Lower lobe of right lung (tissue), 2 donors: ENCODE results near the gene PAK4. TPM values are rescaled to one million over a fixed set of nuclear protein-coding genes. Genes with fewer than 3 reads are reported as not detected.

Source experiments
- ATAC-seq, 2 donors: fragments of 200-7000 bp; cut with Tn5 transposase; one replicate each; pipeline ENCODE4 v1.9.1; 2020 to 2022; ENCODE audit warnings: mild to moderate bottlenecking in 2 of 2, moderate library complexity in 2 of 2
- DNase-seq: peaks from one replicate; pipeline ENCODE4 v3.0.0-alpha.2; 2020
- H3K27ac ChIP-seq: fragments of 200-600 bp; one replicate; pipeline ENCODE4 v1.8.0; 2022
- H3K27me3 ChIP-seq: fragments of 200-600 bp; one replicate; pipeline ENCODE4 v1.8.0; 2022; ENCODE audit warnings: low read depth
- H3K36me3 ChIP-seq: fragments of 200-600 bp; one replicate; pipeline ENCODE4 v1.8.0; 2022; ENCODE audit warnings: mild to moderate bottlenecking
- H3K4me1 ChIP-seq: fragments of 200-600 bp; one replicate; pipeline ENCODE4 v1.8.0; 2022
- H3K4me3 ChIP-seq: fragments of 200-600 bp; one replicate; pipeline ENCODE4 v1.8.0; 2022; ENCODE audit warnings: mild to moderate bottlenecking
- H3K9me3 ChIP-seq: fragments of 200-600 bp; one replicate; pipeline ENCODE4 v1.8.0; 2022
- intact Hi-C: fragments of 100-400 bp; cut with DNase I; formaldehyde crosslinking; loops from one replicate; pipeline ENCODE4 v1.11.0; 2022
- total RNA-seq: library from RNA; stranded (reverse); fragmentation: NEBNext Ultra II Directional; extraction: Animal tissue kit (Norgen Biotek cat#: 25700); gene quantifications from one replicate; pipeline ENCODE4 v1.2.1, GENCODE V29; 2021
- TF ChIP-seq, protein P1 (sequence below): fragments of 200-600 bp; IDR thresholded peaks from one replicate; pipeline ENCODE4 v1.8.0; 2022; ENCODE audit warnings: antibody characterized with exemption, mild to moderate bottlenecking
- donor health status: DM: no; HTN: yes; CAD: no; lungs with severe emphysema.

The PAK4 gene
- total RNA-seq, 1 donor from 2014 or later: 73.0 TPM

- ATAC-seq (no peak), DNase-seq (no peak)
- Histone ChIP-seq H3K27ac (no peak overlapping the region), H3K36me3 (no peaks in the 10 kb centered on the region), H3K27me3 (peaks cover 37% of the 10 kb centered on the region), H3K4me1 (peaks cover 7% of the 10 kb centered on the region), H3K4me3 (no peak overlapping the region), H3K9me3 (no peaks in the 10 kb centered on the region)
- intact Hi-C loops: no loop called here
- TF ChIP-seq, protein P1, sequence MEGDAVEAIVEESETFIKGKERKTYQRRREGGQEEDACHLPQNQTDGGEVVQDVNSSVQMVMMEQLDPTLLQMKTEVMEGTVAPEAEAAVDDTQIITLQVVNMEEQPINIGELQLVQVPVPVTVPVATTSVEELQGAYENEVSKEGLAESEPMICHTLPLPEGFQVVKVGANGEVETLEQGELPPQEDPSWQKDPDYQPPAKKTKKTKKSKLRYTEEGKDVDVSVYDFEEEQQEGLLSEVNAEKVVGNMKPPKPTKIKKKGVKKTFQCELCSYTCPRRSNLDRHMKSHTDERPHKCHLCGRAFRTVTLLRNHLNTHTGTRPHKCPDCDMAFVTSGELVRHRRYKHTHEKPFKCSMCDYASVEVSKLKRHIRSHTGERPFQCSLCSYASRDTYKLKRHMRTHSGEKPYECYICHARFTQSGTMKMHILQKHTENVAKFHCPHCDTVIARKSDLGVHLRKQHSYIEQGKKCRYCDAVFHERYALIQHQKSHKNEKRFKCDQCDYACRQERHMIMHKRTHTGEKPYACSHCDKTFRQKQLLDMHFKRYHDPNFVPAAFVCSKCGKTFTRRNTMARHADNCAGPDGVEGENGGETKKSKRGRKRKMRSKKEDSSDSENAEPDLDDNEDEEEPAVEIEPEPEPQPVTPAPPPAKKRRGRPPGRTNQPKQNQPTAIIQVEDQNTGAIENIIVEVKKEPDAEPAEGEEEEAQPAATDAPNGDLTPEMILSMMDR: no peak
Observed at GRCh38 chr19:39192846-39193245, 67.3 kb downstream of the PAK4 start.

DNA sequence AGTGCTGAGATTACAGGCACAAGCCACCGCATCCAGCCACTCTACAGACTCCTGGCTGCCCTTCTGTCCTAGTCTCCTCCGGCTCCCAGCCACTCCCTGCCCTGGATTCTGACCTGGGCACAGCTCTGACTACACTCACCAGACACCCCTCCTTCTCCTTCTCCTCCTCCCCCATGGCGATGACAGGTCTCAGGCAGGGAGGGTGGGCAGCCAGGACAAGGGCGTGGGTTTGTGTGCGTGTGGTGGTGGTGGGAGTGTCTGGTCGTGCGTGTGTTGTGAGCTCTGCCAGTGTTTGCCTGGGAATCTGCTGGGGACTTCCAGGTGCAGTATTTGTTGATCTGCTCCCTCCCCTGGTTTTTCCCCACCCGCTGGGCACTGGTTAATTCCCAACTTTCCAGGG, 68.2 kb downstream of the PAK4 start:
- intact Hi-C loops: no loop called here
- H3K27ac ChIP-seq: no peak overlapping the region
- H3K9me3 ChIP-seq: no peaks in the 10 kb centered on the region
- TF ChIP-seq, protein P1: no peak
- peaks cover 7% of the 10 kb centered on the region for H3K4me1 ChIP-seq
- no peak overlapping the region for H3K4me3 ChIP-seq
- peaks cover 40% of the 10 kb centered on the region for H3K27me3 ChIP-seq
- ATAC-seq: peak; percentile 64 to 73
- no peak for DNase-seq
- no peaks in the 10 kb centered on the region for H3K36me3 ChIP-seq

- intact Hi-C loops: no loop called here
- ATAC-seq: no peak
- Histone ChIP-seq H3K4me1 (peaks cover 7% of the 10 kb centered on the region), H3K9me3 (no peaks in the 10 kb centered on the region), H3K4me3 (no peak overlapping the region), H3K27ac (no peak overlapping the region), H3K27me3 (peaks cover 40% of the 10 kb centered on the region), H3K36me3 (no peaks in the 10 kb centered on the region)
- no peak for DNase-seq
- TF ChIP-seq, protein P1: no peak
Observed at GRCh38 chr19:39194832-39195542, 69.4 kb downstream of the PAK4 start.

DNA sequence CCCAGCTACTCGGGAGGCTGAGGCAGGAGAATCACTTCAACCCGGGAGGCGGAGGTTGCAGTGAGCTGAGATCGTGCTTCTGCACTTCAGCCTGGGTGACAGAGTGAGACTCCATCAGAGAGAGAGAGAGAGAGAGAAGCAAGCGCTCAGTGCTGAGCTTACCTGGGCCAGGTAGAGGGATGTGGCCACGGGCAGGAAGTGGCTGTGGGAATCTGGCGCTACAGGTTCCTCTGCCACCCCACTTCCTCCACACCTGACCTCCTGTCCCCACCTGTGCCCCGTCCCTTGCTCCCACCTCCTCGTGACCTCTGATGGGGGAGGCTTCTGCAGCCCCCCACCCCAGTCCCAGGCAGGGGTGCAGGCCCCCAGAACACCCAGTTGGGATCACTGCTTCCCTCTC, 70.2 kb downstream of the PAK4 start:
- Histone ChIP-seq H3K27me3 (peaks cover 48% of the 10 kb centered on the region), H3K4me1 (peaks cover 7% of the 10 kb centered on the region), H3K27ac (no peak overlapping the region), H3K36me3 (no peaks in the 10 kb centered on the region), H3K9me3 (no peaks in the 10 kb centered on the region), H3K4me3 (no peak overlapping the region)
- TF ChIP-seq, protein P1: no peak
- peak; percentile 25 to 33 for ATAC-seq
- intact Hi-C loops: no loop called here
- DNase-seq: no peak

GRCh38 chr19:39196320-39196719, 70.7 kb downstream of the PAK4 start:
- no peaks in the 10 kb centered on the region for H3K36me3 ChIP-seq
- H3K4me1 ChIP-seq: peaks cover 7% of the 10 kb centered on the region
- ATAC-seq (no peak), DNase-seq (no peak)
- no peak overlapping the region for H3K27ac ChIP-seq
- H3K27me3 ChIP-seq: peaks cover 50% of the 10 kb centered on the region
- no peak overlapping the region for H3K4me3 ChIP-seq
- intact Hi-C loops: no loop called here
- TF ChIP-seq, protein P1: no peak
- no peaks in the 10 kb centered on the region for H3K9me3 ChIP-seq
